Measurements from ENCODE around the gene SSTR5.
"Not testable (repeated sequence)": the region's sequence is repeated elsewhere in the genome, so short reads cannot be mapped to it uniquely, and the experiment has no call there.

The SSTR5 gene

GRCh38 chr16:1084971-1085370, 12.4 kb downstream of the SSTR5 start:
- no peak for DNase-seq (ENCODE audit: low read depth in 1 of 2, low spot score in 1 of 2)
- in situ Hi-C loops (cut with HindIII; ENCODE audit: low pct_unique_long_range_greater_than_20kb, low sequenced_read_pairs): no loop called here
- no peak for TF ChIP-seq JUND (IDR thresholded peaks at IDR 0.05; ENCODE audit: low read depth)

- in situ Hi-C loops (cut with HindIII; ENCODE audit: low pct_unique_long_range_greater_than_20kb, low sequenced_read_pairs); DNase-seq (ENCODE audit: low read depth in 1 of 2, low spot score in 1 of 2): not testable (repeated sequence)
Measured at GRCh38 chr16:1086443-1086842, 13.9 kb downstream of the SSTR5 start.

DNA sequence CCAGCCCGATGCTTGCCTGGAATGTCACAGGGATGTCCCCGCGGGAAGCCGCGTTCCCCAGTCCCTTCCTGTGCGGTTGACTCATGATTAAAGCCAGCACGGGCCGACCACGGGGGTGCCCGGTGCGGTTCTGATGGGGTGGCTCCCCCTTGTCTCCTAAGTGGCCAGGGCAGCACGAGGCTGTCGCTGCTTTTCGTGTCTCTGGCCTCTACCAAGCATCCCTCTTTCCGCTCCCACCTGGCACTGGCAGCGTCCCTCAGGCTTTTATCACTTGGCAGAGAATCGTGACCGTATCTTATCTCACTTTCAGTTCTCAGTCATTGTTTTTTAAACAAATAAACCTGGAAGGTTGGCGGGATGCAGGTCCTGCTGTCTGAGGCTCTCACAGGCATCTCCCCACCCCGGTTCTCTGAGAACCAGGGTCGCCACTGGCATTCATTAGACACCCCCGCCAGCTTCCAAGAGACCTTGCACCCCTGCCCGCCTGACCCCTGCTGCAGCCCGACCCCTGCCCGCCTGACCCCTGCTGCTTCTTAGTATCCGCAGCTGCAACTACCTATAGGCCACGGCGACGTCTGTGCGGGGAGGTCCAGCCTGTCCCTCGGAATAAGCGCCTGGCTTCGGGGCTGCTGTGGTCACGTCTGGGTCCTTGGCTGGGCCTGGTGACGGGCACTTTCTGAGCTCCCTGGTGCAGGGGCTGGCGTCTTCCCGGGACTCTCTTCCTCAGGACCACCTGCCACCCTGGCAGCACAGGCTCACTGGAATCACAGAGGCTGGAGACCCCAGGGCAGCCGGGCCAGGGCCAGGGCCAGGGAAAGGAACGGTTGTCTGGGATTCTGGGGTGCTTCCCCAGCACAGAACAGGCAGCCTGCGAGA, 16.0 kb downstream of the SSTR5 start:
- DNase-seq (ENCODE audit: low read depth in 1 of 2, low spot score in 1 of 2): no peak
- TF ChIP-seq JUND (IDR thresholded peaks at IDR 0.05; ENCODE audit: low read depth): no peak
- in situ Hi-C loops (cut with HindIII; ENCODE audit: low pct_unique_long_range_greater_than_20kb, low sequenced_read_pairs): no loop called here

DNA sequence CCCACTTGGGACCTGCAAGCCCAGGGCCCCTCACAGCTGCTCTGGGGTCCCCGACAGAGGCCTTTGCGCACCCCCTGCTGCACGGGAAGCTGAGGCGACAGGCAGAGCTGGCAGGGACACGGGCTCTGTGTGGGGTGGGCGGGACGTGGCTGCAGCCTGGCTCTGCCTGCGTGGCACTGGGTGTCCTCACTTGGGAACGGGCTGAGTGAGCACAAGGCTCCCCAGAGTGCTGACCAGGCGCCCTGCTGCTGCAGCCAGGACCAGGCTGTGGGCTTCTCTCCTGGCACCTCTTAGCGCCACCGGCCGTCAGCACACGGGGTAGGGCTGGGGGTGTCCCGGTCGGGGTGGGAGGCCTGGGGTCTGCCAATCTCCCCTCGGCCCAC, 16.9 kb downstream of the SSTR5 start:
- TF ChIP-seq JUND (IDR thresholded peaks at IDR 0.05; ENCODE audit: low read depth): no peak
- in situ Hi-C loops (cut with HindIII; ENCODE audit: low pct_unique_long_range_greater_than_20kb, low sequenced_read_pairs): no loop called here

DNA sequence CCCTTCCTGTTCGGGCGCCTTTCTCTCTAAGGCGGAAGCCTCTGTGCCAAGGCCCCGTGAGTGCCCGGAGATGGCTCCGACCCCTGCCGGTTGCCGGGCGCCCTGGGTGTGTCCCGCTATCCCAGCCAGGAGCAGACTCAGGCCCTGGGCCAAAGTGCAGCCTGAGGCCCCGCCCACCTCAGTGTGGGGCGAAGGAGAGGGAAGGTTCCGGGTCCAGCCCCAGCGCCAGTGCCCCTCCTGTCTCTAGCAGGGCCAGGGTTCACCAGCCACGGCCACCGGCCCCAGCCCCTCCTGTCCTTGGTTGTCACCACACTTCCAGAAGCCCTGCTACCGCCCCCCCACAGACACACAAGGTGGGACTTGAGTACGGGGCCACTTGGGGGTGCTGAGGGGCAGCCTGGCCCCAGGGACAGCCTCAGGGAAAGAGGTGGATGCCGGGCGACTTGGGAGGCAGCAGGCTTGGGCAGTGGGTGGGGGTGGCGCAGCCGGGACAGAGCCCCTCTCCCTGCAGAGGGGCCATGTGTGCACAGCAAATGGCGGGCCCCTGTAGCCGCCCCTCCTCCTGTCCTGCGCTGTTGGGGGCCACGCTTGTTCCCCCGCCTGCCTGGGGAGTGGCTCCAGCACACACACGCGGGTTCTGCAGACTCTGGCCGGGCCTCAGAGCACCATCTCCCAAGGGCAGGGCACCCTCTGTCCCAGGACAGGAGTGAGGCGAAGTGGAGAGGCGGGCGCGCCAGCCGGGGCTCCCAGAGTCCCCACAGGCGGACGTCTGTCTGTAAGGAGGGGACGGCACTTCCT, 17.5 kb downstream of the SSTR5 start:
- in situ Hi-C loops (cut with HindIII; ENCODE audit: low pct_unique_long_range_greater_than_20kb, low sequenced_read_pairs): no loop called here
- no peak for TF ChIP-seq JUND (IDR thresholded peaks at IDR 0.05; ENCODE audit: low read depth)
- DNase-seq (ENCODE audit: low read depth in 1 of 2, low spot score in 1 of 2): no peak

More for the DNA sequence above, 16.9 kb downstream of the SSTR5 start:
- DNase-seq (ENCODE audit: low read depth in 1 of 2, low spot score in 1 of 2): no peak

DNA sequence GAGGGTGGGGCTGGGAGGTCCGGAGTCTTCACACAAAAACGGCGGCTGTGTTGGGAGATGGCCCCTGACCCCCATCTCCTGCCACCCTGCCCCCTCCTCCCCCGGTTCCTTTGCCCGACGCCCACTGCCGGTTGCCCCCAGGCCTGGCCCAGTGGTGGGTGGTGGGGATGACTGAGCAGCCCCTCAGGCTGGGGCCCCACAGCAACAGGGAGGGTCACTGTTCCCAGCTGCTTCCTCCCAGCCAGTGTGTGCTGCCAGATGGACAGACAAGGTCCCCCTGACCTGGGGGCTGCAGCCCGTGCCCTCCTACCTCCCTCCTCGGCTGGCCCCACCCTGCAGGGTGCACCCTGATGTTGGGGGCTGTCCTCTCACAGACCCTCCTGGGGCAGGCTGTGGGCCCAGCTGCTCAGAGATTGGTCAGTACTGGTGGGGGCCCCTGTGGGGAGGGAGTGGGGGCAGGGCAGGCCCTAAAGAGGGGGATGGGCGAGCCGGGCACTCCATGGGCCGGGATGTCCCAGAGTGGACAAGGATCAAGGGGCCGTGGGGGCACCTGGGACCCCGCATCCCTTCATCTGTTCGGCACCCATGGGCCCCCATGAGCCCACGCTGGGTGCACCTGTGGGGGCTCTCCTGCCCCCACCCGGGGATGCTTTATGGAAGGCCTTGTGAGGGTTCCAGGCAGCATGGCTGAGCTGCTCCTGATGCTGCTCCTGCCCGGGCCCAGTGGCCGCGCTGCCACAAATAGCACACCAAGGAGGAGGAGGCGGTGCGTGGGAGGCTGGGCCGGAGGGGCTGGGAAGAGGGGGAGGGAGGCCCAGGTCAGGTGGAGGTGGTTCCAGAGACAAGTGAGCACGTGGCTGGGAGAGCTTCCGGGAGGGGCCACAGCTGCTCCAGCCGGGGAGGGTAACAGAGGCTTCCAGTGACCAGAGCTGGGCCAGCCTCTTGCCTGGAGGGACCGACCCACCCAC, 18.4 kb downstream of the SSTR5 start:
- in situ Hi-C loops (cut with HindIII; ENCODE audit: low pct_unique_long_range_greater_than_20kb, low sequenced_read_pairs): no loop called here
- DNase-seq (ENCODE audit: low read depth in 1 of 2, low spot score in 1 of 2): no peak
- no peak for TF ChIP-seq JUND (IDR thresholded peaks at IDR 0.05; ENCODE audit: low read depth)

GRCh38 chr16:1091992-1092552, 19.5 kb downstream of the SSTR5 start:
- in situ Hi-C loops (cut with HindIII; ENCODE audit: low pct_unique_long_range_greater_than_20kb, low sequenced_read_pairs): no loop called here
- TF ChIP-seq JUND (IDR thresholded peaks at IDR 0.05; ENCODE audit: low read depth): no peak
- no peak for DNase-seq (ENCODE audit: low read depth in 1 of 2, low spot score in 1 of 2)

DNA sequence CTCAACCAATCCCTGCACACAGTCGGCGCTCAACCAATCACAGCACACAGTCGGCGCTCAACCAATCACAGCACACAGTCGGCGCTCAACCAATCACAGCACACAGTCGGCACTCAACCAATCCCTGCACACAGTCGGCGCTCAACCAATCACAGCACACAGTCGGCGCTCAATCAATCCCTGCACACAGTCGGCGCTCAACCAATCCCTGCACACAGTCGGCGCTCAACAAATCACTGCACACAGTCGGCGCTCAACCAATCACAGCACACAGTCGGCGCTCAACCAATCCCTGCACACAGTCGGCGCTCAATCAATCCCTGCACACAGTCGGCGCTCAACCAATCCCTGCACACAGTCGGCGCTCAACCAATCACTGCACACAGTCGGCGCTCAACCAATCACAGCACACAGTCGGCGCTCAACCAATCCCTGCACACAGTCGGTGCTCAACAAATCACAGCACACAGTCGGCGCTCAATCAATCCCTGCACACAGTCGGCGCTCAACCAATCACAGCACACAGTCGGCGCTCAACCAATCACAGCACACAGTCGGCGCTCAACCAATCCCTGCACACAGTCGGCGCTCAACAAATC, 20.2 kb downstream of the SSTR5 start:
- in situ Hi-C loops (cut with HindIII; ENCODE audit: low pct_unique_long_range_greater_than_20kb, low sequenced_read_pairs); DNase-seq (ENCODE audit: low read depth in 1 of 2, low spot score in 1 of 2): not testable (repeated sequence)

- no peak for TF ChIP-seq JUND (IDR thresholded peaks at IDR 0.05; ENCODE audit: low read depth)
- no peak for DNase-seq (ENCODE audit: low read depth in 1 of 2, low spot score in 1 of 2)
- in situ Hi-C loops (cut with HindIII; ENCODE audit: low pct_unique_long_range_greater_than_20kb, low sequenced_read_pairs): no loop called here
Measured at GRCh38 chr16:1093284-1094123, 21.0 kb downstream of the SSTR5 start.

DNA sequence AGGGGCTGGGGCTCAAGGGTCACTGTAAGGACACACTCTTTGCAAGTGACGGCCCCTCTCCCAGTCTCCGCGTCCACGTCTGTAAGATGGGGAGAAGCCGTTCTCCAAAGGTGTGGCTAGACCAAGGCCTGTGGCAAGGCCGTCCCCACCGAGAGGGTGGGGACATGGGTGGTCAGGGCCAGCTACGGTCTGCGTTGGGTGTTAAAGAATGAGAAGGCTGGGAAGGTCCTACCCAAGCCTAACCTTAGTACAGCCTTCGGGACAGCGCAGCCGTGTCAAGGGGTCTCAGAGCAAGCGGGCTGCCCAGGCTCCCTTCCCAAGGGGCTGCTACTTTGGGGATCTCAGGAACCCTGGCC, 21.6 kb downstream of the SSTR5 start:
- TF ChIP-seq JUND (IDR thresholded peaks at IDR 0.05; ENCODE audit: low read depth): no peak
- in situ Hi-C loops (cut with HindIII; ENCODE audit: low pct_unique_long_range_greater_than_20kb, low sequenced_read_pairs): no loop called here
- no peak for DNase-seq (ENCODE audit: low read depth in 1 of 2, low spot score in 1 of 2)
